Activated CD8-positive, alpha-beta memory T cell treated with anti-CD3 and anti-CD28 coated beads, Interleukin-2, amount 50 U/mL, for 48 hours (primary cell): ENCODE data around the gene CCL19.

Experiments
- DNase-seq: peaks from one replicate; pipeline ENCODE4 v3.0.0-alpha.2; 2020

The CCL19 gene

DNA sequence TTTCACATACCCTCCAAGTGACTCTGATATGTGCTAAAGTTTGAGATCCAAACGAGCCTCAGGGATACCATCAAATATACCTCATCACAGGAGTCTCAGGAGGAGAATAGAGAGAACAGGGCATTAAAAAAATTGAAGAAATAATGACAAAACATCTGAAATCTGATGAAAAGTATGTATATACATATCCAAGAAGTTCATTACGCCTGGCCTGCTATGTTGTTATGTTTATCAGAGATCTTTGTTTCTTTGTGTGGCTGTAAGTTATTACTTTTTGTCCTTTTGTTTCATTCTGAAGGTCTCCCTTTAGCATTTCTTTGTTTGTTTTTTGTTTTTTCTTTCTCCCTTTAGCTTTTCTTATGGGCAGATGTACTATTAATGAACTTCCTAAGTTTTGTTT lies 2.5 kb upstream of the CCL19 start:
- no peak for DNase-seq

- no peak for DNase-seq
Measured at GRCh38 chr9:34691936-34692315, 850 bp upstream of the CCL19 start.

DNA sequence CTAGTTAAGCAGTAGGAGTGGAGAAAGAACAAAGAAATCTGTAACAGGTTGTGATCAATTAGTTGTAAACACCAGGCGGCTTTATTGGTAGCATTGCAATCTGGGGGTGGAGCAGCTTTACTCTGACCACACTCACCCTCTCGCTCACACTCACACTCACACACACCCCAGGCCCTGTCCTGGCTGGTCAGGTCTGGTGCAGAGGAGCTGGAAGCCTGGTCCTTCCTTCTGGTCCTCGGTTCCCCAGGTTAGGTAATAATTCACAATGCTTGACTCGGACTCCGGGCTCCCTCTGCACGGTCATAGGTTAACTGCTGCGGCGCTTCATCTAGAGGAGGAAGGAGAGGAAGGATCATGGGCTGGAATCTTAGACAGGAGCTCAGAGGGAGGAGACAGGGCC lies 1.6 kb downstream of the CCL19 start:
- DNase-seq: no peak

DNA sequence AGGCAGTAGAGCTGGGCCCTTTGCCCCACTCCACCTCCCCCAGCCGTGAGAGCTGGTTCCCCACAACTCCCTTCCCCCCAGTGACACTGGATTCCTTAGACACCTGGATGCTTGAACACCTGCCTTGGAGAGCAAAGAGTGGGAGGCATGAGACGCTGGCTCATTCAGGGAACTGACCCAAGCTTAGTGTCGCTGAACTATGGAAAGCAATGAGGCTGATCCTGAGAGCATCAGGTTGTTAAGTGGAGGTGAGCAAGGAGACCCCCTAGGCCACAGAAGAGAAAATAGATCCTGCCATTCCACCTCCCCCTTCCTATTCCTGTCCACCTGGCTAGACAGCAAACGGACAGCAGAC lies 2.0 kb downstream of the CCL19 start:
- DNase-seq: no peak

DNA sequence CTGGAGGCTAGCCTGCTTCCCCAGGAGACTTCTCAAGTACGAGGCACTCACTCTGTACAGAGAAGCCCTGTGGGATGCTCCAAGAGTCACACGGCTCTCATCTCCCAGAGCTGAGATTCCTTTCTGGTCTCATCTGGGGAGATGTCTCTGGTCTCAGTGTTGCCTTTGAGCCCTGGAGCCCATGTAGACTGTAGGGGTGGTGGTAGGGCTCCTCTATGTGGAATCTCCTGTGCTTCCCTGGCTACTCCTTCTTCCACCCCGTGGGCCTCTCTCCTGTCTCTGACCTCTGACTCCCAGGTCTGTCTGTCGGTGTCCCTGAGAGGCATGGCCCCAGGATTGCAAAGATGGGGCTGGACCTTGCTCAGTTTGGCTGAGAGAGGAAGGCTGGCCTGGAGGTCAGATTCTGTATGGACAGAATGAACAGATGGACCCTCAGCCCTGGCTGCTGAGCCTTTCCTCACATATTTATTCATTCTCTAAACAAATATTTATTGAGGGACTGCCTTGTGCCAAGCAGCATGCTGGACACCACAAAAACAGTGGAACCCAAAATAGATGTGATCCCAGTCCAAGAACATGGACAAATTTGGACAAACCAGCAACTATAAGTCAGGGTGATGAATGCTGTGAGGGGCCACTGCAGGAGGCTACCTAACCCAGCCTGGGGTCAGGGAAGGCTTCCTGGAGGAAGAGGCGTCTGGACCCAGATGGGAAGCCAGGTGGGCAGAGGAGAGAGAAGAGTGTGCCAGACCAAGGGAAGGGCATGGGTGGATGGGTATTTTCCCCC lies 2.6 kb downstream of the CCL19 start:
- no peak for DNase-seq

DNA sequence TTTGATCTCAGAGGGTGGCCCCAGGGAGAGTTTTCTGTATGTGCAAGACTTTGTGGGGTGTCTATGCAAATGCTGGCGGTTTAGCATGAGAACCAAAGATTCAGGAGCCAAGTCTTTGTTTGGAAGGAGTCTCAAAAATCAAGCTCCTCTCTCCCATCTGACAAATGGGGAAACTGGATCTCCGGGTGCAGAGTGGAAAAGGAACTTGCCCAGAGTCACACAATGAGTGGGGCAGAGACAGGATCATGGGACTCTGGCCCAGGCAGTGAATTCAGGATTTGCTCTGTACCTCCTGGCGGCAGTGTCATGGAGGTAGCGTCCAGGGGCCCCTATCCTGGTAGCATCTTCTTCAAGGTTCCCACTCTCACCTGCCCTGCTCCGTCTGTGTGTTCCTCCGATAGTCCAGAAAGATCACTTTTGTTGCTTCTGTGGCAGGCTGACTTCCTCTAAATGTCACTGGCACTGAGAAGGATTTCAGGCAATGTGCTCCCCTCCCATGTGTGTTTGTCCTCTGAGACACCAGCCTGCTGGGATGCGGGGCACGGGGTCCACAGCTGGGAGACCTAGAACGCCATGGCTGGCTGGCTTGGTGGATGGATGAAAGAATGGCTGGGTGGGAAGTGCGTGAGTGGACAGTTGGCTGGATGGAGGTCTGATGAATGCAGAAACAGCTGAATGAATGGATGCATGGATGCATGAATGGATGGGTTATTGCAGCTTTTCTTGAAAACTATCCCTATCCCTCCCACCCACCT lies 3.6 kb downstream of the CCL19 start:
- DNase-seq: no peak

DNA sequence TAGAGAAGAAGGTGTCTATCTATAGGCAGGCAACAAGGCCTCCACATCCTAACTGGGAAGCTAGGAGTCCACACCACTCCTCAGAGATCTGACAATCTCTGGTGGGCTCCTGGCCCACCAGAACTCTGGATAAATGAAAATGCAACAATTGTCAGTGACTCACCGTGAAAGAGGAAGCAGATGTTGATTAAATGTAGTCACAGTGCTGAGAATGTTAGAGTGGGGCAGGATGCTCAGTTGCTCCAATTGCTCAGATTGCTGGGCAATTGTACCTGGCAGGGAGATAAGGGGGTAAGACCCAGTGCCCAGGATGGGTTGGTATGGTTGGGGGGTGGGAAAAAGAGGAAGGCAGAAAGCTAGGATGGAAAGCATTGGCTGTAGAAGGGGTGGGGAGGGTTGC lies 4.3 kb downstream of the CCL19 start:
- DNase-seq: no peak

DNA sequence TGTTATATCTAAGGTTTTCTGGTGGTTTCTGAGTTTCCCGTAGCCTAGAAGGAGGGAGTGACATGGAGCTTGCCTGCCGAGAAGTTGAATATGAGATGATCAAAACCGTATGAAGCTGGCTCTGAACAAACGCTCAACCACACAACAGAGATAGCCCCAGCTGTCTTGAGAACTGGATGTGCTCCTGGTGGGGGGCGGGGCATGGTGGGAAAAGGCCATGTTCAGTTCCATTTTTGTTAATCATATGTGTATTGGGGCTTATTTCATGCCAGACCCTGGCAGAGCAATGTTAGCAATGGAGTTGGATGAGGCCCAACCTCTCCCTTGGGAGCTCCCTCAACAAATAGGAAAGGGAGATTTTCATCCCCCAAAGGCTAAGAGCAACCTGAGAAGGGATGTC lies 4.8 kb downstream of the CCL19 start:
- no peak for DNase-seq

DNA sequence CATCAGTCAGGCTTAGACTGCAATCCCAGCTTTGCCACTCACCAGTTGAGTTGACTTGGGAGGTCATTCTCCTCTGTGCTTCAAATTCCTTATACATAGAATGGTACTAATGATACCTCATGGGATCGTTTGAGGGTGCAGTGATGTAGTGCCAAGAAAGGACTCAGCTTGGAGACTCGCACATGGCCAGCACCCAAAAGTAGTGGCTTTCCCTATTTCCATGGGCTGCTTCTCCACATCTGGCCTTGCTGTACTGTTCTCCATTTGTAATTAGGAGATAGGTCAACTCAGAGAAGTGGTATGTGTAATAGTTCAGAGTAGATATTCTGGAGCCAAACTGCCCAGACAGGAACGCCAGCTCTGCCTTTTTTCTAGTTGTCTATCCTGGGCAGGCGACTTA lies 5.5 kb downstream of the CCL19 start:
- no peak for DNase-seq

DNA sequence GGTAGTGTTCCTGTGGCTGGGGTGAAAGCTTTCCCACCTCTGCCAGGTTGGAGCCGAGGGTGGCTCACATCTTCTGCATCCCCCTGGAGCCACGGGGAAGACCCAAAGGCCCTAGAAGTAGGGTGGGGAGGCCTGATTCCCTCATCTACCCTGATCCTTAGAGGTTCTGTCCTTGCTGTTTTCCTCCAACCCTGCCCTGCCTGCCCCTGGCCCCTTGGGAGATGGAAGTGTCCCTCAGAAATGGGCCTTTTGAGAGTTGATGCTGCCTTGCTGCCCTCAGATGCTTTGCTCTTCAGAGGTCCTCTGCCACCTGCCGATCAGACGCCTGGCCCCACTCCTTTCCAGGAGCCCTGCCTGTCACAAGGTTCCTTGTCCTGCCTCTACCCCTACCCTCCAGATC lies 6.3 kb downstream of the CCL19 start:
- DNase-seq: no peak

GRCh38 chr9:34684145-34684544 lies 6.9 kb downstream of the CCL19 start:
- peak; percentile 58 for DNase-seq

DNA sequence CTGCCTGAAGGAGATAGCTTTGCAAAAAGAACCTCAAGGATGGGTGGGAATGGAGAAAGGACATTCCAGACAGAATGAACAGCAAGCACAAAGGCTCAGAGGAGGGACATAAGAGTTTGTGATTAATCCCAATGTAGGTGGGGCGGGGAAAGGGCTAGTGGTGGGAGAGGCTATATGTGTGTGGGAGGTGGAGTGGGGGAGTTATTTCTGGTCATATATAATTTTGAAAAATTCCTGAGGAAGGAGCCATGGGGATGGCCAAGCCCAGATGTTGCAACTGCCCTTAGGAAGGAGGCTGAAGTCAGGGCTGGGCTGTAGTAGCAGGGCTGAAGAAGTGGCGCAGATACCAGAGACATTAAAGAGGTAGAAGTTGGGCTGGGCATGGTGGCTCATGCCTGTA lies 15.2 kb downstream of the CCL19 start:
- no peak for DNase-seq

GRCh38 chr9:34675048-34675714 lies 15.9 kb downstream of the CCL19 start:
- DNase-seq: peak; percentile 78

DNA sequence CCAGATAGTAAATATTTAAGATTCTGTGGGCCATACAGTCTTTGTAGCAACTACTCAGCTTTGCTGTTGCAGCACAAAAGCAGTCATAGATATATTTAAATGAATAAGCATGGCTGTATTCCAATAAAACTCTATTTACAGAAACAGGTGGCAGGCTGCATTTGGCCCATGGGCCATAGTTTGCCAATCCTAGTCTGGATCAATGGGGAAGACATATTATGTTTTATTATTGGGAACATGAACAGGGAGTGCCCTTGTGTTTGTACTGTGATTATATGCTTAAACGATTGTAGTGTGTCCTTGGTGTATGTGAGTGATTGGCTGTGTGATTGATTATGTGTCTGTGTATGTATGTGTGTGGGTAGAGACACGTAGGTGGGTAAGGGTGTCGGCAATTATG lies 16.6 kb downstream of the CCL19 start:
- no peak for DNase-seq

DNA sequence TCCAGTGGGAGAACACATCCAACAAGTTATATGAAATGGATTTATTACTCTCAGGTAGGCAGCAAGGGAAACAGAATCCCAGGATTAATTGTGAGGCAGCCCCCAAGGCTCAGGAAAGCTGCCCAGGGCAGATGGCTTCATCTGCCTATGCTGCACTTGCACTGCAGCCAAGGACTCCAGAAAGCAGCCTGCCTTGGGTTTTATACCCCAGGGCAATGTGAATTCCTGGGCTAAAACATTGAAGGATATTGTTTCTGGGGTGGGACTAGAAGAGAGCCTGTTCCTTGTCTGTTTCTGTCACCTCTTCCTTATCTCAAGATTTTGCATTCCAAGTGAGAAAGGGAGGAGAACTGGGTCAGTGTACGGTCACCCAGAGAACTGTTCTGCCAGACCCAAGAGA lies 19.8 kb downstream of the CCL19 start:
- no peak for DNase-seq

DNA sequence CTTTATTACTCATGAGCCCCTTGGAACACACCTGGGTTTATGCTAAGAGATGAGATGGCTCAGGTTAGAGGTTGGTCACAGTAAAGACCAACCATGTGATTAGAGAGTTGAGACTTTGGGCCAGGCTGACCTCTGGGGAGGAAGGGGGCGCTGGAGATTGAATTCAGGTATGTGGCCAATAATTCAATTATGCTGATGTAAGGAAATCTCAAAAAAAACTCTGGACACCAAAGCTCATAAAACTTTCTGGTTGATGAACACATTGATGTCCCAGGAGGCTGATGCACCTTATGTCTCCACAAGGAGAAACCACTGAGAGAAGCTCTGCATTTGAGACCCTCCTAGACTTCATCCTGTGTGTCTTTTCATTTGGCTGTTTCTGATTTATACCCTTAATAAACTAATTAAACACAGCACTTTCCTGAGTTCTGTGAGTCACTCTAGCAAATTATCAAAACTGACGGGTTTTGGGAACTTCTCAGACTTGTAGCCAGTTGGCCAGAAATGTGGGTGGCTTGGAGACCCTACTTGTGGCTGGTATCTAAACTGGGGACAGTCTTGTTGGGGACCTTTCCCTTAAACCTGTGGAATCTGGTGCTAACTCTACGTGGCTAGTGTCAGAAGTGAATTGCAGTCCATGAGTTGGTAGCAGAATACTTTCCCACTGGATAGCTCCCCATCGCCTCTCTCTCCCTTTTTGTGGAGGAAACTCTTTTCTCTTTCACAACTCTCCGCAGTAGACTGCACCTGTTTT lies 21.1 kb downstream of the CCL19 start:
- DNase-seq: no peak

GRCh38 chr9:34665381-34666250 lies 25.5 kb downstream of the CCL19 start:
- DNase-seq: peak; percentile 90

GRCh38 chr9:34665067-34665380 lies 26.1 kb downstream of the CCL19 start:
- no peak for DNase-seq

- DNase-seq: peak; percentile 88
Measured at GRCh38 chr9:34664281-34665066, 26.6 kb downstream of the CCL19 start.

- DNase-seq: no peak
Measured at GRCh38 chr9:34663303-34663605, 27.8 kb downstream of the CCL19 start.

- DNase-seq: no peak
Measured at GRCh38 chr9:34662526-34663302, 28.4 kb downstream of the CCL19 start, which contains the start of gene CCL27. Gene CCL27 (minus strand): TSS chr9:34662657. CDS start chr9:34662633, 24 bp downstream.
